ENCODE measurements around the gene RNF222.

DNA sequence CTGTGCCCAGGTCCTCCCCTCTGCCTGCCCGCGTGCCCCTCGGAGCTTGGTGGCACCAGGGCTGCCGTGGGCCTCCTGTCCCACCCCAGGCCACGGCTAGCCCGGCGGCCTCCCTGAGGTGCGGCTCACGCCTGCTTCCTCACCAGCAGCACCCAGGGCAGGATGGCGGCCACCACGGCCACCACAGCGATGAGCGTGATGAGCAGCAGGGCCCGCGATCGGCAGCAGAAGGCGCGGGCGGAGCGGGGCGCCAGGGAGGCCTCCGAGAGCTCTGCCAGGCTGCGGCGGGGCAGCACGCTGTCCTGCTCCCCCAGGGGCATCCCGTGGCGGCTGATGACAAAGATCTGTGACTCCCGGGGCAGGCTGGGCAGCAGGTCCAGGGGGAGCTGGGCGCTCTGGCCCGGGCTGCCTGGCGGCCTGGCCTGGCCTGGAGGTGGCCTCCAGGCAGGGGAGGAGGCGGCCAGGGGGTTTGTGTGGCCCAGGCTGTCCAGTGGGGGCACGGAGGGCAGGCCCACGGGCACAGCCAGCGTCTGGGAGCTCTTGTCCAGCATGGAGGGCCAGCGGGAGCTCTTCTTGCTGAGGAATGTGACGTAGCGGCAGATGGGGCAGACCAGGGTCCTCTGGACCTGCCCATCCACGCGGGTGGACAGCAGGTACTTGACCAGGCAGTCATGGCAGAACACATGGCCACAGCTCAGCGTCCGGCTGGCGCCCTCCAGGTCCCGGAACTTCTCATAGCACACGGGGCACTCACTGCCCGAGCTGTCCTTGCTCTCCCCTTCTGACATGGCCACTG, 4.8 kb downstream of the RNF222 start:
- TF ChIP-seq, protein P1, sequence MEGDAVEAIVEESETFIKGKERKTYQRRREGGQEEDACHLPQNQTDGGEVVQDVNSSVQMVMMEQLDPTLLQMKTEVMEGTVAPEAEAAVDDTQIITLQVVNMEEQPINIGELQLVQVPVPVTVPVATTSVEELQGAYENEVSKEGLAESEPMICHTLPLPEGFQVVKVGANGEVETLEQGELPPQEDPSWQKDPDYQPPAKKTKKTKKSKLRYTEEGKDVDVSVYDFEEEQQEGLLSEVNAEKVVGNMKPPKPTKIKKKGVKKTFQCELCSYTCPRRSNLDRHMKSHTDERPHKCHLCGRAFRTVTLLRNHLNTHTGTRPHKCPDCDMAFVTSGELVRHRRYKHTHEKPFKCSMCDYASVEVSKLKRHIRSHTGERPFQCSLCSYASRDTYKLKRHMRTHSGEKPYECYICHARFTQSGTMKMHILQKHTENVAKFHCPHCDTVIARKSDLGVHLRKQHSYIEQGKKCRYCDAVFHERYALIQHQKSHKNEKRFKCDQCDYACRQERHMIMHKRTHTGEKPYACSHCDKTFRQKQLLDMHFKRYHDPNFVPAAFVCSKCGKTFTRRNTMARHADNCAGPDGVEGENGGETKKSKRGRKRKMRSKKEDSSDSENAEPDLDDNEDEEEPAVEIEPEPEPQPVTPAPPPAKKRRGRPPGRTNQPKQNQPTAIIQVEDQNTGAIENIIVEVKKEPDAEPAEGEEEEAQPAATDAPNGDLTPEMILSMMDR (IDR thresholded peaks at IDR 0.05), result no peak
- TF ChIP-seq POLR2AphosphoS5 (IDR thresholded peaks at IDR 0.05) (no peak), POLR2A (IDR thresholded peaks at IDR 0.05) (no peak), EP300 (IDR thresholded peaks at IDR 0.05) (no peak)
